Trophoblast cell (in vitro differentiated cells and primary cell): Measurements from ENCODE around the gene HKDC1. TPM values are rescaled to one million over a fixed set of nuclear protein-coding genes. Genes with fewer than 3 reads are reported as not detected.
"Not testable (repeated sequence)": the region's sequence is repeated elsewhere in the genome, so short reads cannot be mapped to it uniquely, and the experiment has no call there.

ENCODE experiments used
- DNase-seq, 2 donors: peaks; one replicate each; pipeline ENCODE4 v3.0.0-alpha.2; 2016
- H2AFZ ChIP-seq: 2 replicates; pipeline ENCODE4 v1.6.1; 2013; ENCODE audit warnings: low read length, moderate library complexity, mild to moderate bottlenecking; ENCODE audit not compliant: insufficient read depth, poor library complexity
- H2AK5ac ChIP-seq: 2 replicates; pipeline ENCODE4 v1.6.1; 2013; ENCODE audit warnings: mild to moderate bottlenecking, low read length
- H2BK120ac ChIP-seq: 2 replicates; pipeline ENCODE4 v1.6.1; 2013; ENCODE audit warnings: low read length, mild to moderate bottlenecking, moderate library complexity; ENCODE audit not compliant: insufficient read depth, poor library complexity
- H2BK12ac ChIP-seq: 2 replicates; pipeline ENCODE4 v1.6.1; 2013; ENCODE audit warnings: mild to moderate bottlenecking, low read length, moderate library complexity
- H2BK5ac ChIP-seq: 2 replicates; pipeline ENCODE4 v1.6.1; 2013; ENCODE audit warnings: low read length, low read depth, moderate library complexity, mild to moderate bottlenecking; ENCODE audit not compliant: poor library complexity
- H3K14ac ChIP-seq: 2 replicates; pipeline ENCODE4 v1.6.1; 2013; ENCODE audit warnings: mild to moderate bottlenecking, low read length
- H3K18ac ChIP-seq: 2 replicates; pipeline ENCODE4 v1.6.1; 2013; ENCODE audit warnings: mild to moderate bottlenecking, low read length
- H3K23ac ChIP-seq: 2 replicates; pipeline ENCODE4 v1.6.1; 2013; ENCODE audit warnings: low read length
- H3K27ac ChIP-seq: 2 replicates; pipeline ENCODE4 v1.5.1; 2013; ENCODE audit warnings: low read depth, mild to moderate bottlenecking, inconsistent platforms, low read length, moderate library complexity
- H3K27me3 ChIP-seq: 2 replicates; pipeline ENCODE4 v1.6.1; 2013; ENCODE audit warnings: inconsistent platforms, mild to moderate bottlenecking, low read length, moderate library complexity; ENCODE audit not compliant: insufficient read depth
- H3K36me3 ChIP-seq, 2 experiments: 1 replicate in 1 of 2; 2 replicates in 1 of 2; pipeline ENCODE4 v1.6.1; 2013; ENCODE audit warnings: low read length in 2 of 2, mild to moderate bottlenecking in 2 of 2, moderate library complexity in 1 of 2; ENCODE audit not compliant: insufficient read depth in 2 of 2, control insufficient read depth in 1 of 2
- H3K4ac ChIP-seq: 2 replicates; pipeline ENCODE4 v1.6.1; 2013; ENCODE audit warnings: low read depth, mild to moderate bottlenecking, low read length, moderate library complexity
- H3K4me1 ChIP-seq, 2 experiments: 1 replicate in 1 of 2; 2 replicates in 1 of 2; pipeline ENCODE4 v1.6.1; 2013; ENCODE audit warnings: low read length in 2 of 2, mild to moderate bottlenecking in 2 of 2, moderate library complexity in 1 of 2; ENCODE audit not compliant: insufficient read depth in 2 of 2, control insufficient read depth in 1 of 2
- H3K4me2 ChIP-seq: 2 replicates; pipeline ENCODE4 v1.6.1; 2013; ENCODE audit warnings: inconsistent platforms, mild to moderate bottlenecking, low read length, moderate library complexity
- H3K4me3 ChIP-seq: 2 replicates; pipeline ENCODE4 v1.5.1; 2013; ENCODE audit warnings: mild to moderate bottlenecking, low read depth, low read length, inconsistent platforms
- H3K79me1 ChIP-seq: one replicate; pipeline ENCODE4 v1.6.1; 2013; ENCODE audit warnings: low read length
- H3K79me2 ChIP-seq: 2 replicates; pipeline ENCODE4 v1.6.1; 2013; ENCODE audit warnings: low read length, mild to moderate bottlenecking; ENCODE audit not compliant: control insufficient read depth, insufficient read depth, poor library complexity
- H3K9ac ChIP-seq: 2 replicates; pipeline ENCODE4 v1.6.1; 2013; ENCODE audit warnings: mild to moderate bottlenecking, low read length
- H3K9me3 ChIP-seq: 2 replicates; pipeline ENCODE4 v1.6.1; 2013; ENCODE audit warnings: low read depth, mild to moderate bottlenecking, control low read depth, inconsistent platforms, low read length; ENCODE audit not compliant: insufficient read depth
- H4K12ac ChIP-seq: 2 replicates; pipeline ENCODE4 v1.6.1; 2013; ENCODE audit warnings: low read depth, mild to moderate bottlenecking, low read length, moderate library complexity
- H4K8ac ChIP-seq: 2 replicates; pipeline ENCODE4 v1.6.1; 2013; ENCODE audit warnings: low read depth, mild to moderate bottlenecking, low read length, moderate library complexity
- H4K91ac ChIP-seq: one replicate; pipeline ENCODE4 v1.6.1; 2013; ENCODE audit warnings: low read depth, mild to moderate bottlenecking, low read length, moderate library complexity
- WGBS: extraction: QIAGEN DNeasy Blood & Tissue Kit; methylation state at CpG from one replicate; pipeline ENCODE4 v1.1.7; 2013; ENCODE audit warnings: missing lambda C conversion rate; ENCODE audit not compliant: insufficient read length, insufficient coverage; ENCODE audit errors: extremely low coverage; 5-methylcytosine and 5-hydroxymethylcytosine counted together
- polyA plus RNA-seq: library from polyadenylated mRNA; stranded (reverse); fragments of 200-250 nt; gene quantifications from 2 replicates; pipeline ENCODE4 v1.2.3, GENCODE V29; 2013

Gene HKDC1
- polyA plus RNA-seq, result 2.5 and 2.8 TPM in 2 replicates

GRCh38 chr10:69220041-69220451 lies at the start of gene HKDC1:
Gene HKDC1, plus strand, starts transcription at chr10:69220332. Its CDS starts 104 bp downstream, at chr10:69220436.
- Histone ChIP-seq H2AFZ (no peak within 1 kb of the TSS), H3K4me3 (no peak within 1 kb of the TSS), H3K4me2 (no peak within 1 kb of the TSS), H3K18ac (no peak within 1 kb of the TSS), H4K8ac (no peak within 1 kb of the TSS), H3K27ac (no peak within 1 kb of the TSS), H2BK120ac (no peak within 1 kb of the TSS), H2BK5ac (no peak within 1 kb of the TSS), H3K4me1 (peaks cover 4 to 10% of the 10 kb centered on the region in 2 experiments), H4K12ac (no peak within 1 kb of the TSS), H4K91ac (no peak within 1 kb of the TSS), H3K27me3 (no peaks in the 10 kb centered on the region), H2BK12ac (no peak within 1 kb of the TSS), H3K23ac (no peak within 1 kb of the TSS), H2AK5ac (no peak within 1 kb of the TSS), H3K79me1 (no peaks in the 10 kb centered on the region), H3K4ac (no peak within 1 kb of the TSS), H3K79me2 (no peaks in the 10 kb centered on the region), H3K36me3 (no peaks in the 10 kb centered on the region), H3K9me3 (no peaks in the 10 kb centered on the region), H3K14ac (no peak within 1 kb of the TSS), H3K9ac (no peak within 1 kb of the TSS)
- DNase-seq, result no peak
- WGBS, result no CpG with 5 or more reads among the region's 8 CpGs

- H3K4ac ChIP-seq, result no peak overlapping the region
- no peak overlapping the region for H2BK120ac ChIP-seq
- no peak overlapping the region for H3K27ac ChIP-seq
- peaks cover 1 to 2% of the 10 kb centered on the region in 2 experiments for H3K36me3 ChIP-seq
- no peak overlapping the region for H3K18ac ChIP-seq
- no peak overlapping the region for H3K4me2 ChIP-seq
- H3K27me3 ChIP-seq, result no peaks in the 10 kb centered on the region
- no peak overlapping the region for H3K4me3 ChIP-seq
- H3K14ac ChIP-seq, result no peak overlapping the region
- H3K4me1 ChIP-seq, result no peaks in the 10 kb centered on the region
- H2AK5ac ChIP-seq, result no peak overlapping the region
- no peak overlapping the region for H3K9ac ChIP-seq
- H2BK12ac ChIP-seq, result no peak overlapping the region
- H3K79me2 ChIP-seq, result no peaks in the 10 kb centered on the region
- no peak overlapping the region for H3K23ac ChIP-seq
- H2AFZ ChIP-seq, result no peak overlapping the region
- DNase-seq, result peak in 1 of 2 donors; percentile 15
- no peak overlapping the region for H2BK5ac ChIP-seq
- H4K12ac ChIP-seq, result no peak overlapping the region
- no peak overlapping the region for H4K91ac ChIP-seq
- H3K79me1 ChIP-seq, result no peaks in the 10 kb centered on the region
- WGBS, result no CpG with 5 or more reads among the region's 3 CpGs
- no peak overlapping the region for H4K8ac ChIP-seq
- no peaks in the 10 kb centered on the region for H3K9me3 ChIP-seq
These were observed 47.7 kb upstream of the HKDC1 start for GRCh38 chr10:69172241-69172982.

GRCh38 chr10:69175326-69175725 lies 44.8 kb upstream of the HKDC1 start:
- H2AK5ac ChIP-seq, H3K27ac ChIP-seq, H3K9me3 ChIP-seq, H3K4ac ChIP-seq, H3K14ac ChIP-seq, DNase-seq, H2BK5ac ChIP-seq, H3K4me3 ChIP-seq, H3K4me1 ChIP-seq, H2BK12ac ChIP-seq, H3K36me3 ChIP-seq, H3K79me1 ChIP-seq, H4K12ac ChIP-seq, H3K27me3 ChIP-seq, H4K8ac ChIP-seq, H2AFZ ChIP-seq, H3K23ac ChIP-seq, H4K91ac ChIP-seq, H3K79me2 ChIP-seq, H3K18ac ChIP-seq, H2BK120ac ChIP-seq, H3K4me2 ChIP-seq, H3K9ac ChIP-seq: not testable (repeated sequence)
- WGBS, result no CpG with 5 or more reads among the region's 4 CpGs

GRCh38 chr10:69176823-69177222 lies 43.3 kb upstream of the HKDC1 start:
- no peak overlapping the region for H2AFZ ChIP-seq
- H3K4me2 ChIP-seq, result no peak overlapping the region
- no peak overlapping the region for H2AK5ac ChIP-seq
- H3K4me1 ChIP-seq, result peaks cover 0 to 7% of the 10 kb centered on the region in 2 experiments
- H3K79me2 ChIP-seq, result peaks cover 8% of the 10 kb centered on the region
- H3K4me3 ChIP-seq, result no peak overlapping the region
- H3K79me1 ChIP-seq, result peaks cover 3% of the 10 kb centered on the region
- H3K18ac ChIP-seq, result no peak overlapping the region
- H2BK120ac ChIP-seq, result no peak overlapping the region
- no peak overlapping the region for H4K91ac ChIP-seq
- no peak overlapping the region for H2BK12ac ChIP-seq
- no peak overlapping the region for H3K14ac ChIP-seq
- H3K27ac ChIP-seq, result no peak overlapping the region
- WGBS, result no CpG with 5 or more reads among the region's 2 CpGs
- H3K36me3 ChIP-seq, result no peaks in the 10 kb centered on the region
- no peak overlapping the region for H3K23ac ChIP-seq
- H3K27me3 ChIP-seq, result no peaks in the 10 kb centered on the region
- no peak for DNase-seq
- no peak overlapping the region for H4K12ac ChIP-seq
- no peak overlapping the region for H3K4ac ChIP-seq
- H3K9me3 ChIP-seq, result peaks cover 2% of the 10 kb centered on the region
- H2BK5ac ChIP-seq, result no peak overlapping the region
- no peak overlapping the region for H3K9ac ChIP-seq
- no peak overlapping the region for H4K8ac ChIP-seq
